Measurements from ENCODE around the gene UBL7.

UBL7 gene

GRCh38 chr15:74438721-74439316, 22.1 kb downstream of the UBL7 start:
- no peak for DNase-seq (ENCODE audit: low read depth)

DNA sequence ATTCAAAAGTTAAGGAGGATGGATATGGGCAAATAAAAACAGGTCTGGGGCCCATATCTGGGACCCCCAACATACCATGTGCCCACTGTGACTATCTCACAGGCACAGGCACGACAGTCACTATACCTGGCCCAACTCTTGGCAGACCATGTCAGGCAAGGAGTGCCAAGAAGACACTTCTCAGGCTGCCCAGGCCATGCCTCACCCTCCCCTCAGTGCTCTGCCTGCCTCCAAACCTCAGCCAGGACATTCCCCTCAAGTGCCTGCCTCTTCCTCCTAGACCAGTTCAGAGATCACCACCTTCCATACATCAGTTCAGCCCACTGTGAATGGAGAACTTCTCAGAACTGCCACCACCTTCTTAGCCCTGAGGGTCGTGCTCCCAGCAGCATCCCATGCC, 22.8 kb downstream of the UBL7 start:
- DNase-seq (ENCODE audit: low read depth): no peak

- no peak for DNase-seq (ENCODE audit: low read depth)
Observed at GRCh38 chr15:74434263-74435136, 26.5 kb downstream of the UBL7 start.

- no peak for DNase-seq (ENCODE audit: low read depth)
Observed at GRCh38 chr15:74433592-74434262, 27.2 kb downstream of the UBL7 start, which contains the start of gene SEMA7A. TSS of gene SEMA7A (minus strand) at chr15:74433958. CDS start at chr15:74433918, 40 bp downstream.

DNA sequence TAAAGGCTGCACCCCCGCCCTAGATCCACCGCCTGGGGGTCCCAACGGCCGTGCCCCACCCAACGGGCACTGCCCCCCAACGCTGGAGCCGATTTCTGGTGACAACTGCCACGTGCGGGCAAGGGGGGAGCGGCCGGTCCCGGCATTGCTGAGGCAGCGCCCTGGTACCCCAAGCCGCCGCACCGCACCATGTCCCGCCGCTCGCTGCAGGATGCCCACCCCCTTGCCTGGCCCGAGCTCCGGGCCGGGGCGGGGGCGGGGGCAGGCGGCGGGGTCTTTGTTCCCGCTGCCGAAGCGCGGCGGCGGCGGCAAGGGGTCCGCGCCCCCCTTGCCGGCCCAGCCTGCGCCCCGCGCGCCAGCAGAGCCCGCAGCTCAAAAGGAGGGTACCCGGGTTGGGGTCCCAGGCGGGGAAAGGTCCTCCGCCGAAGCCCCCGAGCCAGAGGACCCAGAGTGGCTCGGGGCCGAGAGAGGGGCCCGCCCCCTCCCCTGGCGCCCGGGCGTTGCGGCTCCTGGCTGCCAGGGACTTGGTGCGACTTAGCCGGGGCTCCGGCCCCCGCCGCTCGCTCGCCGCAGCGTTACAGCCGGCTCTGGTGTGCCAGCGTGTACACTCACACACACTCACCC, 27.9 kb downstream of the UBL7 start:
- no peak for DNase-seq (ENCODE audit: low read depth)

DNA sequence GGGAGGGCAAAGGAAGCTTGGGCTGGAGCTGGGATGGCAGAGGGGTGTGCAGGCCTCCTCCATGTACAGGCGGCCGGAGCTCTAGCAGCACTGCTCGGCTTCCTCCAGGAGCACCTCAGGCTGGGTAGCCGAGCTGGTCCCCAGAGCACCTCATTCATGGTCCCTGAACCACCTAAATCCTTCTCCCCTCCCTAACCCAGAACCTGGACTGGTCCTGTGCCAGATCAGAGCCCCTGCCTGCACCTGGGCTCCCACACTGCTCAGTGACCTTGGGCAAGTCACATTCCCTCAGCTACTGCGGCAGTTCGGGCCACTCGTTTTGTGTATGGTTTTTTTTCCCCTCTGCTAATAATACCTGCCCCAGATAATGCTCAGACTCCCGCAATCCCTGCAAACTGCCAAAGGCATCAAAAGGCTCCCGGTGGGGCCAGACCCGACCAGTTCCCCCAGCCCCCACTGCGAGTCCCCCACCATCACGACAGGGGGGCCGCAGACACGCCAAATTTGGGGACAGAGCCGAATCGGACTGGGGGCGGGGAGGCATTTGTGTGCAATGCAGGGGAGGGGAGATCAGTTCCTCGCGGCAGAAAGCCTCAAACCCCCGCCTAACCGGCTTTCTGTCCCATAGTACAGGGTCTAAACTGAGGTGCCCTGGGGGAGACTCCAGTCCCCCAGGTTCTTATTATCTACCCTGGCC, 28.5 kb downstream of the UBL7 start:
- DNase-seq (ENCODE audit: low read depth): no peak

DNA sequence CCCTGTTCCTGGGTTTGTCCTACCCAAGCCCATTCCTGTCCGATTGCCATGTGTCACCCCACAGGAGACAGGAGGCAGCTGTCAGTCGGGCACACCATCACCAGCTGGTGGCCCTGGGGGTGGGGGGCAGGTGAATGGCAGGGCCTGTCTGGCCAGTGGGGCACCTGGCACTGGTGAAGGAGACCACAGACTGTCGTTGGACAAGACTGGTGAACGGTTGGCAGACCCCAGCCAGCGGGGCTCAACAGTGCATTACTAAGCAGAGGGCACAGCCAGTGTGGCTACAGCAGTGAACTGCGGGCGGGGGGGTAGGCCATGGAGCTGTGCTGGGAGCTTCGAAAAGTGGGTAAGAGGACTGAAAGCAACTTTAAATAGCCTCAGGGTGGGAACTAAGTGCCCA, 29.3 kb downstream of the UBL7 start:
- no peak for DNase-seq (ENCODE audit: low read depth)

- DNase-seq (ENCODE audit: low read depth): no peak
Observed at GRCh38 chr15:74431116-74431515, 29.8 kb downstream of the UBL7 start.

- no peak for DNase-seq (ENCODE audit: low read depth)
Observed at GRCh38 chr15:74430510-74430951, 30.4 kb downstream of the UBL7 start.

- DNase-seq (ENCODE audit: low read depth): no peak
Observed at GRCh38 chr15:74429781-74430400, 31.1 kb downstream of the UBL7 start.

GRCh38 chr15:74428970-74429780, 31.8 kb downstream of the UBL7 start:
- DNase-seq (ENCODE audit: low read depth): no peak

DNA sequence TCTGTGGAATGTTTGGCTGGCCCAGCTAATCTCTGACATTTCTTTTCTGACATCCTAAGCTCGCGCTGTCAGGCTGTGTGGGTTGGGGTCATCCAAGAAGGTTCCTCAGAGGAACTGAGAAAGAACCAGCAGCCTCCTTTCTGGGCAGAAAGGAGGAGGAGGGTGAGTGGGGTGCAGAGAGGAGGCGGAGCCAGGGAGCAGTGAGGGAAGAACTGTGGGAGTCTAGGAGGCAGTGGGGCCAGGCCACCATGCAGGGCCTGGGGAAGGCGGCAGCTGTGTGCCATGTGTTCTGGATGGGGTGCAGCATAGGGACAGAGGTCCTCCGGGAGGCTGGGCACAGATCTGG, 32.5 kb downstream of the UBL7 start:
- DNase-seq (ENCODE audit: low read depth): no peak

DNA sequence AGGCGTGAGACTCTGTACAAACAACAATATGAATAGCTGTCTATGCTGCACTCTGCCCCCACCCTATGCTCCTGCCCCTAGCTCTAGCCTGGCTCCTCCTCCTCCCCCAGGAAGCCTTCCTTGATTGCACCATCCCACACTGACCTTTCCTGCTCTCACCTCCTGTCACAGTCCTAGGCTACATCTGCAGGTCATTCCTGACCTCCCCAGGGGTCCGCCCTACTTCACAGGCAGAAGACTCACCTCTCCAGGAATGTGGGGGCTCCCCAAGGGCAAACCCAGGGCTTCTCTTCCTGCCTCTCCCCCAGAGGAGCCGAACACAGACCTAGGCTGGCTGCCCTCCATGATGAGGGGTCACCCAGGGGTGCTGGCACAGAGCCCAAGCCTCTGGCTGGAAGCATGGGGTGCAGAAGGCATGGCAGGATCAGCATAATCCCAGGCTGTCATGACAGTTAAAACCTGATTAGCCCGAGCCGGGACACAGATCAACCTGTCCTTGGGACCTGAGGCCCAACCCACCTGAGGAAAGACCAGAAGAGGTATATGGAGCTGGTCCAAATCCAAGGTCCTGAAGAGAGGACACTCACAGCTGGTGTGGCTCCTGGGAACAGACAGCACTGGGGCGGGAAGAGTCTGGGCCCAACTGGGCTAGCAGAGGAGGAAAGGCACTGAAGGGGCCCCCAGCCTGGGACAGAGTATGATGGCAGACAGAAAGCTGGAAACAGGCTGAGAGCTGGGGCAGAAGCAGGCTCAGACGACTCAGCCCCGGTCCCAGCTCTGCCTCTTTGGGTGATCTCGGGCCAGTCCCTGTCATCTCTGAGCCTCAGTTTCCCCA, 33.1 kb downstream of the UBL7 start:
- no peak for DNase-seq (ENCODE audit: low read depth)

DNA sequence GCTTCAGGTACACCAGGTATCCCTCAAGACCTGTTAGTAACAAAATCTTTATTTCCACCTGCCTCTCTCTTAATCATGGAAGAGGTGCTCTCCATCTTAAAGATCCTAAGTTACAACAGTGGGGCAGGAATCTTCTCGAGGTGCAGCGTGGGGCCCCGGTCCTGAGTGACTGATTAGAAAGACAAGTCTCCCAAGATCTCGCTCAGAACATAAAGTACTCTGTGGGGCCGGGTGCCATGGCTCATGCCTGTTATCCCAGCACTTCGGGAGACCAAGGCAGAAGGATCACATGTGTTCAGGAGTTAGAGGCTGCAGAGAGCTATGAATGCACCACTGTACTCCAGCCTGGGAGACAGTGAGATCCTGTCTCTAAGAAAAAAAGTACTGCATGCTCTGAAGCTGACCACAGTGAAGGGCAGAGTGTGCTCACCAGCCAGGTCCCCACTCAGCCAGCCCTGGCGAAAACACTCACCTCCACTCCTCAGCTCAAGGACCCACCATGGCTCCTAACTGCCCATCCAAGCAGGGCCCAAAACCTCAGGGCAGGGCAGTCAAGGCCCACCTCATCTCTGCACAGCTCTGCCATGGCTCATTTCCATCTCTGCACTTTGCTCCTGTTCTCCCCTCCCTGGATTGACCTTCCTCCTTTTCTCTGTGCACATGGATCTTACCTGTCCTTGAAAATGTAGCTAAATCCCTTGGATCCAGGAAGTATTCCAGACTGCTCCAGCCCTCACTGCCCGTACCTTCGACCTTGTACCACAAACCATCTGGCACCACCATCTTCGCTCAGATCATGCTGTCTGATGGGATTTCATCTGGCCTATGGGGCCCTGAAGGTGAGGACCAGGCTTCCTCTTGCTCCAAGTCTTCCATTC, 34.3 kb downstream of the UBL7 start:
- no peak for DNase-seq (ENCODE audit: low read depth)

DNA sequence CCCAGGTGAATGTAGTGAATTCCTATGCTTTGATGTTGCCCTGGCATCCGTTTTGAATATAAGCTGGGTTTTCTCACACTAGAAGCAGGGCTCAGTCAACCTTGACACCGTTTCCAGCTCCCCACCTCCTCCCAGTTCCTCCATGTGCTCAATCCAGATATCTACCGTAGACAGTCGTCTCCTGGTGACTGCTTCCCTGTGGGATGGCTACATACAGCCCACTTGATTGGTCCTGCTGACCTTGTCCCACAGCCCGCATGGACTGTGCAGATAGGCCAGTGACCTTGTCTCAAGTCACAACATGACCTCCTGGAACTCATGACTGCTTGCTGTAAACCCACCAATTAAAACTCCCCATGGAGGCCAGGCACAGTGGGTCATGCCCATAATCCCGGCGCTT, 35.3 kb downstream of the UBL7 start:
- DNase-seq (ENCODE audit: low read depth): no peak

GRCh38 chr15:74424901-74425528, 35.9 kb downstream of the UBL7 start:
- no peak for DNase-seq (ENCODE audit: low read depth)

DNA sequence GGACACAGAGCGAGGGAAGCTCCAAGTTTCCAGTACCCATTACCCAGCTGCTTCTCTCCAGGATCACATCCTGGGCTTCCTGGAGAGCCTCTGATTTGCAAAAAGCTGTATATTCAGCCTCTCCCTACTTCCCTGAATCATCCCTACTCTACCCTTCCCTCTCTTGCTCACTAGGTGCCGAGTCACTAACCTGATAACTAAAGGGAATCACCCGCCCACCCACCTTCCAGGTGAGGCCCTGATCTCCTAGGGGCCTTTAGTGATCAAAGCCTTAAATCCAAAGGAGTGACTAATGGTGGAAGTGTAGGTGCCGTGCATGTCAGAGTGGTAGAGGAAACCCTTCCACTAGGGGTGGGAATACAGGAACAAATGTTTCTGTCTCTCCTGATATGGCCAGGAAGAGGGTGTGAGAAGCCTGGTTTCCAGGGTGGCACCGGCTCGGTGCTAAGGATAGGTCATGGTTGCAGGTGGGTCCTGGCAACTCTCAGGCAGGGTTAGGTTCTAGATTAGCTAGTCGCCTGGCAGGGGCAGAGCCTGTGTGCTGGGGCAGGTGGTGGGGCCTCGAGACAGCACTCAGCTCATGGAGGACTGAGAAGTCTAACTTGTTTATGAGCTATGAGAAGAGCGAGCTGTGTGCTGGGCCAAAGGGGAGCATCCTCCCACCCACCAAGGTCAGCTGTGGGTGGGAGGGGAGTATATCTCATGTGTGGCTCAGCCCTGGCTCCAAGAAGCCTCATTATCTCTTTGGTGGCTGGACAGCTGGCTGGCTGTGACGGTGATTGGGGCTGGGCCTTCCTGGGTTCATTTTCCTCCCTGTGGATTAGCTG, 37.3 kb downstream of the UBL7 start:
- DNase-seq (ENCODE audit: low read depth): no peak
